PC-3 (cell line): ENCODE results near the gene PMPCB. TPM values are rescaled to one million over a fixed set of nuclear protein-coding genes. Genes with fewer than 3 reads are reported as not detected.

Source experiments
- ATAC-seq: fragments of 200-7000 bp; cut with Tn5 transposase; 2 replicates; pipeline ENCODE4 v1.9.1; 2020; ENCODE audit warnings: mild to moderate bottlenecking, moderate library complexity
- BruUV-seq: library from RNA; stranded (reverse); fragments of 400-500 nt; replicated peaks from 2 replicates; lab custom pipeline; 2021; lab: Mats Ljungman, UMichigan
- CTCF ChIA-PET: fragments of 300-600 bp; sonication (Branson Sonifier 250); formaldehyde crosslinking; loops from one replicate; lab custom pipeline; 2022; ENCODE audit warnings: antibody characterized with exemption; lab: Charles Lee
- POLR2A ChIA-PET: fragments of 300-600 bp; sonication (Branson Sonifier 250); formaldehyde crosslinking; loops from one replicate; lab custom pipeline; 2022; ENCODE audit warnings: antibody characterized with exemption; ENCODE audit not compliant: unreplicated experiment; lab: Charles Lee
- DNase-seq: peaks from one replicate; pipeline ENCODE4 v3.0.0-alpha.2; 2015
- H2AFZ ChIP-seq: fragments of 300-600 bp; sonication (generic); 2 replicates; pipeline ENCODE4 v1.6.0; 2016; ENCODE audit warnings: antibody characterized with exemption, low read length
- H3F3A ChIP-seq: fragments of 300-600 bp; sonication (generic); one replicate; pipeline ENCODE4 v1.6.0; 2017; ENCODE audit warnings: antibody characterized with exemption, low read length, control low read depth, mild to moderate bottlenecking; ENCODE audit not compliant: unreplicated experiment
- H3K27ac ChIP-seq: fragments of 300-600 bp; sonication (generic); 2 replicates; pipeline ENCODE4 v1.5.1; 2016; ENCODE audit warnings: mild to moderate bottlenecking, low read length
- H3K27me3 ChIP-seq: fragments of 300-600 bp; sonication (generic); 2 replicates; pipeline ENCODE4 v1.6.1; 2016; ENCODE audit warnings: low read length, mixed read lengths
- H3K36me3 ChIP-seq: fragments of 300-600 bp; sonication (generic); 2 replicates; pipeline ENCODE4 v1.6.1; 2016; ENCODE audit warnings: low read depth, mixed run types, low read length, mixed read lengths
- H3K4me1 ChIP-seq: fragments of 300-600 bp; sonication (generic); 2 replicates; pipeline ENCODE4 v1.5.1; 2016; ENCODE audit warnings: low read length; ENCODE audit not compliant: insufficient read depth
- H3K4me2 ChIP-seq: fragments of 300-600 bp; sonication (generic); 2 replicates; pipeline ENCODE4 v1.6.0; 2016; ENCODE audit warnings: low read length
- H3K4me3 ChIP-seq: fragments of 300-600 bp; sonication (generic); 2 replicates; pipeline ENCODE4 v1.5.1; 2016; ENCODE audit warnings: mild to moderate bottlenecking, low read length, mixed read lengths
- H3K79me2 ChIP-seq: fragments of 300-600 bp; sonication (generic); 2 replicates; pipeline ENCODE4 v1.6.1; 2017; ENCODE audit warnings: low read length, mixed read lengths
- H3K9ac ChIP-seq: fragments of 300-600 bp; sonication (generic); 2 replicates; pipeline ENCODE4 v1.6.0; 2016; ENCODE audit warnings: mild to moderate bottlenecking, low read length
- H3K9me2 ChIP-seq: fragments of 300-600 bp; sonication (generic); replicated peaks from 2 replicates; pipeline ENCODE4 v1.6.1; 2016; ENCODE audit warnings: mixed run types, low read length, mixed read lengths
- H3K9me3 ChIP-seq: fragments of 300-600 bp; sonication (generic); 2 replicates; pipeline ENCODE4 v1.6.1; 2016; ENCODE audit warnings: low read length, mixed read lengths
- H4K20me1 ChIP-seq: fragments of 300-600 bp; sonication (generic); 2 replicates; pipeline ENCODE4 v1.6.1; 2016; ENCODE audit warnings: low read length, mixed read lengths
- CTCF ChIP-seq: fragments of 300-600 bp; sonication (generic); conservative IDR thresholded peaks from 2 replicates; pipeline ENCODE4 v1.5.1; 2017; ENCODE audit warnings: antibody characterized with exemption, low read depth, mild to moderate bottlenecking, low read length
- EZH2 ChIP-seq: fragments of 300-600 bp; sonication (generic); IDR thresholded peaks from one replicate; pipeline ENCODE4 v1.6.1; 2017; ENCODE audit warnings: antibody characterized with exemption, mild to moderate bottlenecking, low read length; ENCODE audit not compliant: unreplicated experiment
- EZH2phosphoT487 ChIP-seq: fragments of 300-600 bp; sonication (generic); IDR thresholded peaks from 2 replicates; pipeline ENCODE4 v1.6.1; 2018; ENCODE audit warnings: mild to moderate bottlenecking, antibody characterized with exemption, low read length, borderline replicate concordance
- intact Hi-C: fragments of 100-400 bp; cut with micrococcal nuclease; formaldehyde crosslinking; loops from 2 replicates; pipeline ENCODE4 v1.9.0; 2023
- total RNA-seq: library from RNA; depleted of rRNA; stranded (reverse); fragments of >200 nt; gene quantifications from 2 replicates; pipeline ENCODE4 v1.2.3, GENCODE V29; 2014

Gene PMPCB
- total RNA-seq, 1 experiment from 2014 or later = 49.6 TPM

GRCh38 chr7:103307503-103308231 is 10.4 kb downstream of the PMPCB start:
- no TSS peak for BruUV-seq
- peaks cover 3% of the 10 kb centered on the region; the same call in 1 of the 2 replicates for H3K79me2 ChIP-seq
- H3K36me3 ChIP-seq = peaks cover 60% of the 10 kb centered on the region
- peak; percentile 68 for DNase-seq
- CTCF ChIA-PET = interaction anchor here (0.8 kb wide), 1 partner anchor 22 kb away, joined by 3 read pairs; no protein-coding TSS in a partner anchor
- H3K4me2 ChIP-seq = peak overlapping the region; percentile 16
- H2AFZ ChIP-seq = no peak overlapping the region
- no peak overlapping the region for H3K4me3 ChIP-seq
- H3K9me2 ChIP-seq = no peaks in the 10 kb centered on the region
- no peaks in the 10 kb centered on the region for H3F3A ChIP-seq
- H3K4me1 ChIP-seq = peaks cover 12% of the 10 kb centered on the region
- intact Hi-C loops = loop anchor here (5.0 kb wide), 1 partner anchor 40 kb away; the partner anchor contains the start of gene PSMC2
- H3K27me3 ChIP-seq = no peaks in the 10 kb centered on the region
- TF ChIP-seq CTCF (no peak), EZH2phosphoT487 (no peak), EZH2 (no peak)
- POLR2A ChIA-PET = no interaction called here
- peak; percentile 95 for ATAC-seq
- H4K20me1 ChIP-seq = 0 out of 2 replicates have a peak, but pooled peaks cover 4% of the 10 kb centered on the region
- no peak overlapping the region for H3K9ac ChIP-seq
- H3K9me3 ChIP-seq = no peaks in the 10 kb centered on the region
- H3K27ac ChIP-seq = peak overlapping the region; percentile 45

GRCh38 chr7:103314852-103315251 is 17.6 kb downstream of the PMPCB start:
- BruUV-seq = no TSS peak
- peaks cover 85% of the 10 kb centered on the region for H3K36me3 ChIP-seq
- ATAC-seq (no peak), DNase-seq (no peak)
- no peaks in the 10 kb centered on the region for H3K9me2 ChIP-seq
- H2AFZ ChIP-seq = no peak overlapping the region
- intact Hi-C loops = loop anchor here (5.0 kb wide), 1 partner anchor 92 kb away; no protein-coding TSS in a partner anchor
- TF ChIP-seq EZH2phosphoT487 (no peak), CTCF (no peak), EZH2 (no peak)
- no peaks in the 10 kb centered on the region for H3K27me3 ChIP-seq
- no peak overlapping the region for H3K4me3 ChIP-seq
- no peaks in the 10 kb centered on the region for H3K4me1 ChIP-seq
- CTCF ChIA-PET = no interaction called here
- no peak overlapping the region for H3K9ac ChIP-seq
- H4K20me1 ChIP-seq = no peaks in the 10 kb centered on the region
- H3K9me3 ChIP-seq = no peaks in the 10 kb centered on the region
- no peaks in the 10 kb centered on the region for H3F3A ChIP-seq
- POLR2A ChIA-PET = no interaction called here
- no peaks in the 10 kb centered on the region for H3K79me2 ChIP-seq
- H3K4me2 ChIP-seq = no peak overlapping the region
- H3K27ac ChIP-seq = no peak overlapping the region

GRCh38 chr7:103316380-103316941 is 19.2 kb downstream of the PMPCB start:
- H3K27ac ChIP-seq = no peak overlapping the region
- no peaks in the 10 kb centered on the region for H4K20me1 ChIP-seq
- H3K4me3 ChIP-seq = no peak overlapping the region
- no peaks in the 10 kb centered on the region for H3K9me3 ChIP-seq
- H3K4me2 ChIP-seq = no peak overlapping the region
- H3K9me2 ChIP-seq = no peaks in the 10 kb centered on the region
- no peaks in the 10 kb centered on the region for H3K79me2 ChIP-seq
- H3K36me3 ChIP-seq = peaks cover 71% of the 10 kb centered on the region
- no peaks in the 10 kb centered on the region for H3K4me1 ChIP-seq
- TF ChIP-seq EZH2phosphoT487 (no peak), EZH2 (no peak), CTCF (no peak)
- no peak for ATAC-seq
- POLR2A ChIA-PET = no interaction called here
- H3F3A ChIP-seq = no peaks in the 10 kb centered on the region
- no peak overlapping the region for H2AFZ ChIP-seq
- no TSS peak for BruUV-seq
- intact Hi-C loops = loop anchor here (5.0 kb wide), 1 partner anchor 91 kb away; no protein-coding TSS in a partner anchor
- no peak overlapping the region for H3K9ac ChIP-seq
- no peak for DNase-seq
- no peaks in the 10 kb centered on the region for H3K27me3 ChIP-seq
- CTCF ChIA-PET = no interaction called here
